ENCODE results near the gene KLK1. TPM values are rescaled to one million over a fixed set of nuclear protein-coding genes. Genes with fewer than 3 reads are reported as not detected.
"Not testable (repeated sequence)": the region's sequence is repeated elsewhere in the genome, so short reads cannot be mapped to it uniquely, and the experiment has no call there.

The KLK1 gene
- total and polyA plus RNA-seq, 2 donors (not counting 1 experiment from before 2014, with no cell fraction given), result not detected

DNA sequence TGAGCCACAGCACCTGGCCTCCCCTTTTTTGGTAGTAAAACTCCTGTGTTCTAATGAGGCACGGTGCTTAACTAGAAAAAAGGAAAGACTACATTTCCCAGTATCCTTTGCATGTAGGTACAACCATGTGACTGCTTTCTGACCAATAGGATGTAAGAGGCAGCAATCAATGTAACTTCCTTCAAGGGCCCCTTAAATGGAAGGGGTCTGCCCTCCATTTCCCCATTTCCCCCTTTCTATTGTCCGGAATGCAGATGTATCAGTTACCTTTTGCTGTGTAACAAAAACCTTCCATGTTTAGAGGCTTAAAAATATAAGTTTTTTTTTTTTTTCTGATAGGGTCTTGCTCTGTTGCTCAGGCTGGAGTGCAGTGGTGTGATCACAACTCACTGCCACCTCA is 51.1 kb downstream of the KLK1 start:
- no peaks in the 10 kb centered on the region for H3K27me3 ChIP-seq (ENCODE audit: control insufficient read depth, insufficient read depth, low read length)
- no peaks in the 10 kb centered on the region for H3K9me3 ChIP-seq (ENCODE audit: control insufficient read depth, insufficient read depth, low read depth, low read length)
- H3K4me2 ChIP-seq (ENCODE audit: extremely low read depth, insufficient read depth, low read length), result no peak overlapping the region
- no peaks in the 10 kb centered on the region for H3K4me1 ChIP-seq (ENCODE audit: control insufficient read depth, extremely low read depth, insufficient read depth, low read length)
- no peaks in the 10 kb centered on the region for H3K79me2 ChIP-seq (ENCODE audit: control insufficient read depth, insufficient read depth, low read length)
- no peak for DNase-seq (ENCODE audit: low read depth in 2 of 2)
- TF ChIP-seq EZH2 (IDR thresholded peaks at IDR 0.05; ENCODE audit: low read length, missing control alignments), result no peak
- TF ChIP-seq, protein P1, sequence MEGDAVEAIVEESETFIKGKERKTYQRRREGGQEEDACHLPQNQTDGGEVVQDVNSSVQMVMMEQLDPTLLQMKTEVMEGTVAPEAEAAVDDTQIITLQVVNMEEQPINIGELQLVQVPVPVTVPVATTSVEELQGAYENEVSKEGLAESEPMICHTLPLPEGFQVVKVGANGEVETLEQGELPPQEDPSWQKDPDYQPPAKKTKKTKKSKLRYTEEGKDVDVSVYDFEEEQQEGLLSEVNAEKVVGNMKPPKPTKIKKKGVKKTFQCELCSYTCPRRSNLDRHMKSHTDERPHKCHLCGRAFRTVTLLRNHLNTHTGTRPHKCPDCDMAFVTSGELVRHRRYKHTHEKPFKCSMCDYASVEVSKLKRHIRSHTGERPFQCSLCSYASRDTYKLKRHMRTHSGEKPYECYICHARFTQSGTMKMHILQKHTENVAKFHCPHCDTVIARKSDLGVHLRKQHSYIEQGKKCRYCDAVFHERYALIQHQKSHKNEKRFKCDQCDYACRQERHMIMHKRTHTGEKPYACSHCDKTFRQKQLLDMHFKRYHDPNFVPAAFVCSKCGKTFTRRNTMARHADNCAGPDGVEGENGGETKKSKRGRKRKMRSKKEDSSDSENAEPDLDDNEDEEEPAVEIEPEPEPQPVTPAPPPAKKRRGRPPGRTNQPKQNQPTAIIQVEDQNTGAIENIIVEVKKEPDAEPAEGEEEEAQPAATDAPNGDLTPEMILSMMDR (conservative IDR thresholded peaks at IDR 0.05 in 1 of 2, IDR thresholded peaks at IDR 0.05 in 1 of 2; ENCODE audit: low read depth in 1 of 2, low read length in 2 of 2), result no peak
- no peak overlapping the region for H3K27ac ChIP-seq (ENCODE audit: insufficient read depth, low read length)
- no peak overlapping the region for H3K4me3 ChIP-seq (replicated peaks in 1 of 4; ENCODE audit: control extremely low read depth in 1 of 4, insufficient read depth in 1 of 4, low read depth in 3 of 4, low read length in 4 of 4)
- no peak overlapping the region for H3K9ac ChIP-seq (ENCODE audit: insufficient read depth, low read length)
- H3K36me3 ChIP-seq (ENCODE audit: control insufficient read depth, insufficient read depth, low read length), result no peaks in the 10 kb centered on the region
- H4K20me1 ChIP-seq (ENCODE audit: control insufficient read depth, extremely low read depth, insufficient read depth, low read length), result no peaks in the 10 kb centered on the region
- H2AFZ ChIP-seq (ENCODE audit: low read length), result no peak overlapping the region

- Histone ChIP-seq H3K4me3 (replicated peaks in 1 of 4; ENCODE audit: control extremely low read depth in 1 of 4, insufficient read depth in 1 of 4, low read depth in 3 of 4, low read length in 4 of 4) (no peak overlapping the region), H2AFZ (ENCODE audit: low read length) (no peak overlapping the region), H3K4me1 (ENCODE audit: control insufficient read depth, extremely low read depth, insufficient read depth, low read length) (no peaks in the 10 kb centered on the region), H3K79me2 (ENCODE audit: control insufficient read depth, insufficient read depth, low read length) (no peaks in the 10 kb centered on the region), H3K27ac (ENCODE audit: insufficient read depth, low read length) (no peak overlapping the region), H3K36me3 (ENCODE audit: control insufficient read depth, insufficient read depth, low read length) (no peaks in the 10 kb centered on the region), H3K4me2 (ENCODE audit: extremely low read depth, insufficient read depth, low read length) (no peak overlapping the region), H4K20me1 (ENCODE audit: control insufficient read depth, extremely low read depth, insufficient read depth, low read length) (no peaks in the 10 kb centered on the region), H3K9ac (ENCODE audit: insufficient read depth, low read length) (no peak overlapping the region), H3K9me3 (ENCODE audit: control insufficient read depth, insufficient read depth, low read depth, low read length) (no peaks in the 10 kb centered on the region), H3K27me3 (ENCODE audit: control insufficient read depth, insufficient read depth, low read length) (no peaks in the 10 kb centered on the region)
- no peak for TF ChIP-seq EZH2 (IDR thresholded peaks at IDR 0.05; ENCODE audit: low read length, missing control alignments)
- TF ChIP-seq, protein P1 (conservative IDR thresholded peaks at IDR 0.05 in 1 of 2, IDR thresholded peaks at IDR 0.05 in 1 of 2; ENCODE audit: low read depth in 1 of 2, low read length in 2 of 2), result no peak
- no peak for DNase-seq (ENCODE audit: low read depth in 2 of 2)
Measured at GRCh38 chr19:50770888-50771287, 52.7 kb downstream of the KLK1 start.

DNA sequence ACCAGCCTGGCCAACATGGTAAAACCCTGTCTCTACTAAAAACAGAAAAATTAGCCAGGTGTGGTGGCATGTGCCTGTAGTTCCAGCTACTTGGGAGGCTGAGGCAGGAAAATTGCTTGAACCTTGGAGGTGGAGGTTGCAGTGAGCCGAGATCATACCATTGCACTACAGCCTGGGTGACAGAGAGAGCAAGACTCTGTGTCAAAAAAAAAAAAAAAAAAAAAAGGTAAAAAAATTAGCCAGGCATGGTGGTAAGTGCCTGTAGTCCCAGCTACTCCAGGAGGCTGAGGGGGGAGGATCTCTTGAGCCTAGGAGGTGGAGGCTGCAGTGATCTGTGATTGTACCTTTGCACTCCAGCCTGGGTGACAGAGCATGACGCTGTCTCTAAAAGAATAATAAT is 53.4 kb downstream of the KLK1 start, which contains the start of gene GPR32:
Gene GPR32, plus strand, starts transcription at position 301 of the 400 bp plus-strand sequence. CDS start 137 bp downstream, outside the sequence.
- H3K4me3 ChIP-seq (replicated peaks in 1 of 4; ENCODE audit: control extremely low read depth in 1 of 4, insufficient read depth in 1 of 4, low read depth in 3 of 4, low read length in 4 of 4); H3K4me1 ChIP-seq (ENCODE audit: control insufficient read depth, extremely low read depth, insufficient read depth, low read length); H3K4me2 ChIP-seq (ENCODE audit: extremely low read depth, insufficient read depth, low read length); H3K36me3 ChIP-seq (ENCODE audit: control insufficient read depth, insufficient read depth, low read length); H3K79me2 ChIP-seq (ENCODE audit: control insufficient read depth, insufficient read depth, low read length); H3K27me3 ChIP-seq (ENCODE audit: control insufficient read depth, insufficient read depth, low read length); H4K20me1 ChIP-seq (ENCODE audit: control insufficient read depth, extremely low read depth, insufficient read depth, low read length); H3K9me3 ChIP-seq (ENCODE audit: control insufficient read depth, insufficient read depth, low read depth, low read length); H2AFZ ChIP-seq (ENCODE audit: low read length); DNase-seq (ENCODE audit: low read depth in 2 of 2); H3K9ac ChIP-seq (ENCODE audit: insufficient read depth, low read length); H3K27ac ChIP-seq (ENCODE audit: insufficient read depth, low read length): not testable (repeated sequence)

Other genes with a start within 250 kb of the KLK1 start
- gene SYT3, start 183.9 kb downstream of the KLK1 start, total RNA-seq, result not detected in 2 replicates
- not detected in 2 replicates for gene SYT3, start 183.9 kb downstream of the KLK1 start, polyA plus RNA-seq
- gene C19orf81, start 174.3 kb downstream of the KLK1 start, total RNA-seq, result not detected in 2 replicates
- gene C19orf81, start 174.3 kb downstream of the KLK1 start, polyA plus RNA-seq, result not detected in 2 replicates
- gene SHANK1, start 104.0 kb downstream of the KLK1 start, total RNA-seq, result 1.8 and 7.9 TPM in 2 replicates
- gene SHANK1, start 104.0 kb downstream of the KLK1 start, polyA plus RNA-seq, result 1.4 and 2.3 TPM in 2 replicates
- gene CLEC11A, start 100.4 kb downstream of the KLK1 start, total RNA-seq, result 27.5 and 69.4 TPM in 2 replicates
- 22.5 and 23.4 TPM in 2 replicates for gene CLEC11A, start 100.4 kb downstream of the KLK1 start, polyA plus RNA-seq
- not detected in 2 replicates for gene GPR32, start 53.3 kb downstream of the KLK1 start, total RNA-seq
- gene GPR32, start 53.3 kb downstream of the KLK1 start, polyA plus RNA-seq, result not detected in 2 replicates
- not detected in 2 replicates for gene ACP4, start 33.4 kb downstream of the KLK1 start, total RNA-seq
- not detected in 2 replicates for gene ACP4, start 33.4 kb downstream of the KLK1 start, polyA plus RNA-seq
- gene KLK15, start 9.8 kb upstream of the KLK1 start, total RNA-seq, result not detected in 2 replicates
- gene KLK15, start 9.8 kb upstream of the KLK1 start, polyA plus RNA-seq, result not detected in 2 replicates
- gene KLK3, start 31.1 kb upstream of the KLK1 start, total RNA-seq, result not detected in 2 replicates
- gene KLK3, start 31.1 kb upstream of the KLK1 start, polyA plus RNA-seq, result not detected in 2 replicates
- not detected in 2 replicates for gene KLK2, start 49.7 kb upstream of the KLK1 start, total RNA-seq
- gene KLK2, start 49.7 kb upstream of the KLK1 start, polyA plus RNA-seq, result not detected in 2 replicates
- gene KLK4, start 87.6 kb upstream of the KLK1 start, total RNA-seq, result not detected in 2 replicates
- gene KLK4, start 87.6 kb upstream of the KLK1 start, polyA plus RNA-seq, result not detected in 2 replicates
- gene KLK5, start 129.3 kb upstream of the KLK1 start, total RNA-seq, result not detected in 2 replicates
- gene KLK5, start 129.3 kb upstream of the KLK1 start, polyA plus RNA-seq, result 0.10 TPM in 1 of 2 replicates, not detected in the other
- not detected in 2 replicates for gene KLK6, start 145.8 kb upstream of the KLK1 start, total RNA-seq
- gene KLK6, start 145.8 kb upstream of the KLK1 start, polyA plus RNA-seq, result not detected in 2 replicates
- gene KLK7, start 160.1 kb upstream of the KLK1 start, total RNA-seq, result not detected in 2 replicates
- gene KLK7, start 160.1 kb upstream of the KLK1 start, polyA plus RNA-seq, result not detected in 2 replicates
- gene KLK8, start 177.8 kb upstream of the KLK1 start, total RNA-seq, result not detected in 2 replicates
- gene KLK8, start 177.8 kb upstream of the KLK1 start, polyA plus RNA-seq, result not detected in 2 replicates
- not detected in 2 replicates for gene KLK10, start 195.9 kb upstream of the KLK1 start, total RNA-seq
- gene KLK10, start 195.9 kb upstream of the KLK1 start, polyA plus RNA-seq, result 0.03 TPM in 1 of 2 replicates, not detected in the other
- not detected in 2 replicates for gene KLK11, start 202.8 kb upstream of the KLK1 start, total RNA-seq
- not detected in 2 replicates for gene KLK11, start 202.8 kb upstream of the KLK1 start, polyA plus RNA-seq
- gene KLK12, start 211.2 kb upstream of the KLK1 start, total RNA-seq, result not detected in 2 replicates
- not detected in 2 replicates for gene KLK12, start 211.2 kb upstream of the KLK1 start, polyA plus RNA-seq
- not detected in 2 replicates for gene KLK13, start 241.3 kb upstream of the KLK1 start, total RNA-seq
- gene KLK13, start 241.3 kb upstream of the KLK1 start, polyA plus RNA-seq, result not detected in 2 replicates